Endothelial cell (in vitro differentiated cells): ENCODE measurements around the gene CTBS. TPM values are rescaled to one million over a fixed set of nuclear protein-coding genes. Genes with fewer than 3 reads are reported as not detected.
A peak's percentile ranks its signal among the peaks of the same experiment; 100 is the strongest.
"Not testable (repeated sequence)": the region's sequence is repeated elsewhere in the genome, so short reads cannot be mapped to it uniquely, and the experiment has no call there.

ENCODE experiments used
- DNase-seq: peaks from one replicate; pipeline ENCODE4 v3.0.0; 2021; ENCODE audit warnings: low spot score
- H3K27ac Mint-ChIP-seq: one replicate; pipeline ENCODE4 v1.8.0; 2021; ENCODE audit warnings: mixed read lengths, inconsistent platforms; ENCODE audit not compliant: unreplicated experiment
- H3K27me3 Mint-ChIP-seq: one replicate; pipeline ENCODE4 v1.8.0; 2021; ENCODE audit warnings: mild to moderate bottlenecking, moderate library complexity, mixed read lengths, inconsistent platforms; ENCODE audit not compliant: unreplicated experiment
- H3K36me3 Mint-ChIP-seq: one replicate; pipeline ENCODE4 v1.8.0; 2021; ENCODE audit warnings: mild to moderate bottlenecking, low read depth, mixed read lengths, inconsistent platforms; ENCODE audit not compliant: unreplicated experiment
- H3K4me1 Mint-ChIP-seq: one replicate; pipeline ENCODE4 v1.8.0; 2021; ENCODE audit warnings: mild to moderate bottlenecking, mixed read lengths, inconsistent platforms; ENCODE audit not compliant: unreplicated experiment
- H3K4me3 Mint-ChIP-seq: one replicate; pipeline ENCODE4 v1.8.0; 2021; ENCODE audit warnings: mild to moderate bottlenecking, mixed read lengths, inconsistent platforms; ENCODE audit not compliant: unreplicated experiment
- H3K9me3 Mint-ChIP-seq: one replicate; pipeline ENCODE4 v1.8.0; 2021; ENCODE audit warnings: mixed read lengths, inconsistent platforms; ENCODE audit not compliant: unreplicated experiment
- total RNA-seq: library from RNA; stranded (reverse); fragmentation: NEBNext Ultra II Directional; extraction: Animal tissue kit (Norgen Biotek cat#: 25700); gene quantifications from one replicate; pipeline ENCODE4 v1.2.1, GENCODE V29; 2021; ENCODE audit not compliant: unreplicated experiment
- TF ChIP-seq, protein P1 (sequence below): fragments of 200-600 bp; sonication (generic); IDR thresholded peaks from one replicate; pipeline ENCODE4 v1.5.0; 2021; ENCODE audit warnings: antibody characterized with exemption; ENCODE audit not compliant: unreplicated experiment

CTBS gene
- total RNA-seq, 1 donor from 2014 or later, result 6.1 TPM

DNA sequence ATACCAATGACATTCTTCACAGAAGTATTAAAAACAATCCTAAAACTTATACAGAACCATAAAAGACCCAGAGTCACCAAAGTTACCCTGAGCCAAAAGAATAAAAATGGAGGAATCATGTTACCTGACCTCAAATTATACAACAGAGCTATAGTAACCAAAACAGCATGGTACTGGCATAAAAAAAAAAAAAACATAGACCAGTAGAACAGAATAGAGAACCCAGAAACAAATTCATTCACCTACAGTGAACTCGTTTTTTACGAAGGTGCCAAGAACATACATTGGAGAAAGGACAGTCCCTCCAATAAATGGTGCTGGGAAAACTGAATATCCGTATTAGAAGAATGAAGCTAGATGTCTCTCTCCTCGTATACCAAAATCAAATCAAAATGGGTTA is 65.2 kb downstream of the CTBS start:
- Mint-ChIP-seq H3K36me3 (peaks cover 6% of the 10 kb centered on the region), H3K4me1 (peaks cover 15% of the 10 kb centered on the region), H3K27me3 (peaks cover 10% of the 10 kb centered on the region), H3K4me3 (no peak overlapping the region), H3K27ac (no peak overlapping the region), H3K9me3 (peaks cover 5% of the 10 kb centered on the region)
- no peak for DNase-seq
- TF ChIP-seq, protein P1, sequence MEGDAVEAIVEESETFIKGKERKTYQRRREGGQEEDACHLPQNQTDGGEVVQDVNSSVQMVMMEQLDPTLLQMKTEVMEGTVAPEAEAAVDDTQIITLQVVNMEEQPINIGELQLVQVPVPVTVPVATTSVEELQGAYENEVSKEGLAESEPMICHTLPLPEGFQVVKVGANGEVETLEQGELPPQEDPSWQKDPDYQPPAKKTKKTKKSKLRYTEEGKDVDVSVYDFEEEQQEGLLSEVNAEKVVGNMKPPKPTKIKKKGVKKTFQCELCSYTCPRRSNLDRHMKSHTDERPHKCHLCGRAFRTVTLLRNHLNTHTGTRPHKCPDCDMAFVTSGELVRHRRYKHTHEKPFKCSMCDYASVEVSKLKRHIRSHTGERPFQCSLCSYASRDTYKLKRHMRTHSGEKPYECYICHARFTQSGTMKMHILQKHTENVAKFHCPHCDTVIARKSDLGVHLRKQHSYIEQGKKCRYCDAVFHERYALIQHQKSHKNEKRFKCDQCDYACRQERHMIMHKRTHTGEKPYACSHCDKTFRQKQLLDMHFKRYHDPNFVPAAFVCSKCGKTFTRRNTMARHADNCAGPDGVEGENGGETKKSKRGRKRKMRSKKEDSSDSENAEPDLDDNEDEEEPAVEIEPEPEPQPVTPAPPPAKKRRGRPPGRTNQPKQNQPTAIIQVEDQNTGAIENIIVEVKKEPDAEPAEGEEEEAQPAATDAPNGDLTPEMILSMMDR, result no peak

- peaks cover 6% of the 10 kb centered on the region for H3K36me3 Mint-ChIP-seq
- DNase-seq, result no peak
Measured at GRCh38 chr1:84508510-84508909, 65.7 kb downstream of the CTBS start.

DNA sequence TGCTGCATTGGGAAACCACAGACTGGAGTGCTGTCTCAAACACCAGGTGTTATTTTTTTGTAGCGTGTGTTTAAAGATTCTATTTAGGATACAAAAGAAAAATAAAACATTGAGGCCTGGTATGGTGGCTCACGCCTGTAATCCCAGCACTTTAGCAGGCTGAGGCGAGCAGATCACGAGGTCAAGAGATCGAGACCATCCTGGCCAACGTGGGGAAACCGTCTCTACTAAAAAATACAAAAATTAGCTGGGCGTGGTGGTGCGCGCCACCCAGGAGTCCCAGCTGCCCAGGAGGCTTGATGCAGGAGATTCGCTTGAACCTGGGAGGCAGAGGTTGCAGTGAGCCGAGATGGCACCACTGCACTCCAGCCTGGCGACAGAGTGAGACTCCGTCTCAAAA is 66.4 kb downstream of the CTBS start:
- Mint-ChIP-seq H3K4me1 (peaks cover 25% of the 10 kb centered on the region), H3K27me3 (peaks cover 10% of the 10 kb centered on the region)
- H3K9me3 Mint-ChIP-seq, DNase-seq, H3K4me3 Mint-ChIP-seq, H3K36me3 Mint-ChIP-seq, H3K27ac Mint-ChIP-seq: not testable (repeated sequence)

More at GRCh38 chr1:84508510-84508909, 65.7 kb downstream of the CTBS start:
- TF ChIP-seq, protein P1, result no peak
- H3K9me3 Mint-ChIP-seq, result peaks cover 5% of the 10 kb centered on the region
- peaks cover 10% of the 10 kb centered on the region for H3K27me3 Mint-ChIP-seq
- H3K27ac Mint-ChIP-seq, result no peak overlapping the region
- H3K4me3 Mint-ChIP-seq, result peak overlapping the region; percentile 5
- peaks cover 19% of the 10 kb centered on the region for H3K4me1 Mint-ChIP-seq

- Mint-ChIP-seq H3K27ac (peak overlapping the region; percentile 85), H3K4me3 (peak overlapping the region; percentile 85), H3K4me1 (peaks cover 25% of the 10 kb centered on the region), H3K36me3 (peaks cover 6% of the 10 kb centered on the region), H3K9me3 (peaks cover 5% of the 10 kb centered on the region), H3K27me3 (peaks cover 10% of the 10 kb centered on the region)
- TF ChIP-seq, protein P1, result no peak
- no peak for DNase-seq
Measured at GRCh38 chr1:84506729-84507453, 67.3 kb downstream of the CTBS start.

- DNase-seq, result peak; percentile 98
- H3K9me3 Mint-ChIP-seq, result peaks cover 5% of the 10 kb centered on the region
- peaks cover 10% of the 10 kb centered on the region for H3K27me3 Mint-ChIP-seq
- TF ChIP-seq, protein P1, result no peak
- H3K27ac Mint-ChIP-seq, result peak within 1 kb of the TSS; percentile 100
- peaks cover 8% of the 10 kb centered on the region for H3K36me3 Mint-ChIP-seq
- H3K4me1 Mint-ChIP-seq, result peaks cover 26% of the 10 kb centered on the region
- peak within 1 kb of the TSS; percentile 100 for H3K4me3 Mint-ChIP-seq
Measured at GRCh38 chr1:84506002-84506728, 68.1 kb downstream of the CTBS start, which contains the start of the genes GNG5 and SPATA1. TSS of gene GNG5 (minus strand) at chr1:84506581. CDS start at chr1:84506091, 490 bp downstream. TSS of gene SPATA1 (plus strand) at chr1:84506386. CDS start at chr1:84516360, 9,974 bp downstream.
